Liver (tissue), 9 donors: Measurements from ENCODE around the gene ATOX1. TPM values are rescaled to one million over a fixed set of nuclear protein-coding genes. Genes with fewer than 3 reads are reported as not detected.
A peak's percentile ranks its signal among the peaks of the same experiment; 100 is the strongest.

Source experiments
- DNase-seq: peaks from one replicate; pipeline ENCODE4 v3.0.0-alpha.2; 2017; ENCODE audit warnings: low spot score
- H3K27ac ChIP-seq, 2 donors: one replicate each; pipeline ENCODE4 v1.7.0; 2013; ENCODE audit warnings: inconsistent platforms in 2 of 2, low read length in 2 of 2, control low read depth in 1 of 2, low read depth in 1 of 2, mild to moderate bottlenecking in 1 of 2
- H3K27me3 ChIP-seq, 4 donors: one replicate each; pipeline versions ENCODE4 v1.6.1 to v1.7.0; 2013; ENCODE audit warnings: low read length in 3 of 4, inconsistent platforms in 1 of 4, mild to moderate bottlenecking in 1 of 4, moderate library complexity in 1 of 4; ENCODE audit not compliant: control insufficient read depth in 4 of 4, insufficient read depth in 4 of 4
- H3K36me3 ChIP-seq, 4 donors: one replicate each; pipeline versions ENCODE4 v1.6.1 to v1.7.0; 2013; ENCODE audit warnings: low read length in 3 of 4, mild to moderate bottlenecking in 3 of 4, low read depth in 1 of 4, moderate library complexity in 1 of 4; ENCODE audit not compliant: control insufficient read depth in 4 of 4, insufficient read depth in 3 of 4
- H3K4me1 ChIP-seq, 4 donors: one replicate each; pipeline versions ENCODE4 v1.6.1 to v1.7.0; 2013; ENCODE audit warnings: low read length in 3 of 4, mild to moderate bottlenecking in 3 of 4, moderate library complexity in 1 of 4; ENCODE audit not compliant: control insufficient read depth in 4 of 4, insufficient read depth in 4 of 4
- H3K4me3 ChIP-seq, 3 donors: one replicate each; pipeline versions ENCODE4 v1.6.1 to v1.7.0; 2013; ENCODE audit warnings: low read length in 3 of 3, control low read depth in 1 of 3, low read depth in 1 of 3, mild to moderate bottlenecking in 1 of 3
- H3K9ac ChIP-seq, 2 donors: one replicate each; pipeline ENCODE4 v1.7.0; 2013; ENCODE audit warnings: low read length in 2 of 2, mild to moderate bottlenecking in 2 of 2, moderate library complexity in 2 of 2, control low read depth in 1 of 2, low read depth in 1 of 2
- H3K9me3 ChIP-seq, 4 donors: one replicate each; pipeline versions ENCODE4 v1.6.1 to v1.7.0; 2013; ENCODE audit warnings: low read length in 3 of 4; ENCODE audit not compliant: control insufficient read depth in 4 of 4
- ATF3 ChIP-seq: IDR thresholded peaks from 2 replicates; pipeline ENCODE4 v1.6.1; 2016; ENCODE audit warnings: antibody characterized with exemption
- CTCF ChIP-seq: fragments of 150-350 bp; IDR thresholded peaks from 2 replicates; pipeline ENCODE4 v1.5.1; 2017; ENCODE audit warnings: improper control_type of control experiment, low read depth, low read length; ENCODE audit not compliant: missing input control
- FOXA1 ChIP-seq: IDR thresholded peaks from 2 replicates; pipeline ENCODE4 v1.6.1; 2016; ENCODE audit warnings: antibody characterized with exemption
- FOXA2 ChIP-seq: IDR thresholded peaks from 2 replicates; pipeline ENCODE4 v1.6.1; 2016; ENCODE audit warnings: antibody characterized with exemption
- HNF4A ChIP-seq, 2 donors: conservative IDR thresholded peaks; 2 replicates each; pipeline ENCODE4 v1.6.1; 2016; ENCODE audit warnings: antibody characterized with exemption in 2 of 2, mild to moderate bottlenecking in 2 of 2
- MAX ChIP-seq: IDR thresholded peaks from 2 replicates; pipeline ENCODE4 v1.6.1; 2016; ENCODE audit warnings: antibody characterized with exemption
- RAD21 ChIP-seq, 2 donors: IDR thresholded peaks; 2 replicates each; pipeline ENCODE4 v1.6.1; 2016; ENCODE audit warnings: antibody characterized with exemption in 2 of 2, mild to moderate bottlenecking in 2 of 2
- RXRA ChIP-seq, 2 donors: IDR thresholded peaks; 2 replicates each; pipeline ENCODE4 v1.6.1; 2017 to 2018; ENCODE audit warnings: antibody characterized with exemption in 2 of 2, mild to moderate bottlenecking in 1 of 2
- SP1 ChIP-seq: IDR thresholded peaks from 2 replicates; pipeline ENCODE4 v1.6.1; 2018; ENCODE audit warnings: antibody characterized with exemption, mild to moderate bottlenecking
- TAF1 ChIP-seq: conservative IDR thresholded peaks from 2 replicates; pipeline ENCODE4 v1.6.1; 2016; ENCODE audit warnings: antibody characterized with exemption, mild to moderate bottlenecking
- YY1 ChIP-seq: IDR thresholded peaks from 2 replicates; pipeline ENCODE4 v1.6.1; 2016; ENCODE audit warnings: antibody characterized with exemption, mild to moderate bottlenecking
- WGBS: extraction: QIAGEN DNeasy Blood & Tissue Kit; methylation state at CpG from one replicate; pipeline ENCODE4 v1.1.7; 2013; 5-methylcytosine and 5-hydroxymethylcytosine counted together
- polyA plus RNA-seq, 2 donors: library from polyadenylated mRNA; stranded (reverse) in 1 of 2; unstranded in 1 of 2; fragments of 200-250 nt in 1 of 2; fragments of >200 nt in 1 of 2; fragmentation: Nextera tagmentation in 1 of 2; extraction: Ambion mirVana in 1 of 2; gene quantifications; one replicate each; pipeline versions ENCODE4 v1.2.1 to v1.2.3, GENCODE V29; 2013 to 2015
- total RNA-seq, 2 donors: library from RNA; depleted of rRNA; stranded (reverse); fragments of >200 nt; gene quantifications; one replicate each; pipeline ENCODE4 v1.2.3, GENCODE V29; 2014
- donor health status: healthy.
- donor health status: healthy.
- donor health status: healthy.
- donor health status: healthy.
- donor health status: healthy.

Gene ATOX1
- total and polyA plus RNA-seq, 4 donors = 25.9 to 307 (median 95.6) TPM

GRCh38 chr5:151740958-151741373, 17.5 kb downstream of the ATOX1 start:
- no peak overlapping the region for H3K4me3 ChIP-seq
- H3K27ac ChIP-seq = peak overlapping the region in 1 of 2 donors; percentile 37
- H3K27me3 ChIP-seq = no peaks in the 10 kb centered on the region
- peaks cover 0 to 10% (median 5%) of the 10 kb centered on the region in 4 donors for H3K36me3 ChIP-seq
- H3K9me3 ChIP-seq = no peaks in the 10 kb centered on the region
- TF ChIP-seq MAX = no peak
- TF ChIP-seq TAF1 = no peak
- TF ChIP-seq YY1 = no peak
- DNase-seq = no peak
- H3K9ac ChIP-seq = no peak overlapping the region
- H3K4me1 ChIP-seq = peaks cover 1 to 14% (median 6%) of the 10 kb centered on the region in 4 donors
- WGBS = 80% methylated on average over 2 of the region's 2 CpGs

GRCh38 chr5:151740336-151740942, 18.0 kb downstream of the ATOX1 start:
- WGBS = 38% methylated on average over 11 of the region's 11 CpGs
- Histone ChIP-seq H3K27me3 (no peaks in the 10 kb centered on the region), H3K36me3 (peaks cover 0 to 12% (median 5%) of the 10 kb centered on the region in 4 donors), H3K27ac (peak overlapping the region in 1 of 2 donors; percentile 37), H3K9ac (no peak overlapping the region), H3K4me1 (peaks cover 0 to 10% (median 3%) of the 10 kb centered on the region in 4 donors), H3K9me3 (no peaks in the 10 kb centered on the region), H3K4me3 (no peak overlapping the region)
- DNase-seq = no peak
- no peak for TF ChIP-seq RXRA (IDR thresholded peaks at IDR 0.05)
- peak; percentile 80 to 81 for TF ChIP-seq RAD21 (IDR thresholded peaks at IDR 0.05)
- TF ChIP-seq CTCF = peak; percentile 81

GRCh38 chr5:151739939-151740335, 18.5 kb downstream of the ATOX1 start:
- no peak overlapping the region for H3K27ac ChIP-seq
- H3K4me3 ChIP-seq = no peak overlapping the region
- peaks cover 0 to 5% (median under 1%) of the 10 kb centered on the region in 4 donors for H3K4me1 ChIP-seq
- DNase-seq = no peak
- 82% methylated on average over 4 of the region's 4 CpGs for WGBS
- H3K36me3 ChIP-seq = peaks cover 0 to 13% (median 5%) of the 10 kb centered on the region in 4 donors
- H3K9me3 ChIP-seq = no peaks in the 10 kb centered on the region
- no peak for TF ChIP-seq MAX
- TF ChIP-seq ATF3 = no peak
- TF ChIP-seq HNF4A (conservative IDR thresholded peaks at IDR 0.05) = no peak
- no peak for TF ChIP-seq RXRA (IDR thresholded peaks at IDR 0.05)
- TF ChIP-seq FOXA2 = no peak
- TF ChIP-seq SP1 = no peak
- no peak for TF ChIP-seq FOXA1
- no peaks in the 10 kb centered on the region for H3K27me3 ChIP-seq
- H3K9ac ChIP-seq = no peak overlapping the region
